Neural crest cell (in vitro differentiated cells): ENCODE results near the gene SCNN1A. TPM values are rescaled to one million over a fixed set of nuclear protein-coding genes. Genes with fewer than 3 reads are reported as not detected.

Experiments
- DNase-seq: peaks from one replicate; pipeline ENCODE4 v3.0.0; 2021; ENCODE audit warnings: low read depth, mixed read lengths, low spot score
- H3K27ac Mint-ChIP-seq: one replicate; pipeline ENCODE4 v1.8.0; 2021; ENCODE audit warnings: mild to moderate bottlenecking, mixed read lengths; ENCODE audit not compliant: unreplicated experiment
- H3K27me3 Mint-ChIP-seq: 2 replicates; pipeline ENCODE4 v1.8.0; 2021; ENCODE audit warnings: low read depth, mild to moderate bottlenecking, mixed read lengths
- H3K36me3 Mint-ChIP-seq: 2 replicates; pipeline ENCODE4 v1.8.0; 2021; ENCODE audit warnings: low read depth, mild to moderate bottlenecking, mixed read lengths
- H3K4me1 Mint-ChIP-seq: 2 replicates; pipeline ENCODE4 v1.8.0; 2021; ENCODE audit warnings: mixed read lengths
- H3K4me3 Mint-ChIP-seq: one replicate; pipeline ENCODE4 v1.8.0; 2021; ENCODE audit warnings: mild to moderate bottlenecking, mixed read lengths
- H3K9me3 Mint-ChIP-seq: 2 replicates; pipeline ENCODE4 v1.8.0; 2021; ENCODE audit warnings: mixed read lengths
- CTCF ChIP-seq: fragments of 200-600 bp; sonication (generic); conservative IDR thresholded peaks from 2 replicates; pipeline ENCODE4 v1.5.0; 2021; ENCODE audit warnings: antibody characterized with exemption, mild to moderate bottlenecking
- total RNA-seq: library from RNA; stranded (reverse); gene quantifications from 2 replicates; pipeline ENCODE4 v1.2.1, GENCODE V29; 2021

SCNN1A gene
- total RNA-seq, 1 donor from 2014 or later = not detected

- H3K4me1 Mint-ChIP-seq = peaks cover 29% of the 10 kb centered on the region
Observed at GRCh38 chr12:6328045-6328779, 47.2 kb downstream of the SCNN1A start.

GRCh38 chr12:6327229-6328041, 47.9 kb downstream of the SCNN1A start:
- Mint-ChIP-seq H3K27ac (no peak overlapping the region), H3K36me3 (peaks cover 5% of the 10 kb centered on the region), H3K27me3 (no peaks in the 10 kb centered on the region), H3K9me3 (no peaks in the 10 kb centered on the region), H3K4me1 (peaks cover 29% of the 10 kb centered on the region), H3K4me3 (no peak overlapping the region)
- DNase-seq = no peak
- no peak for TF ChIP-seq CTCF

More at GRCh38 chr12:6328045-6328779, 47.2 kb downstream of the SCNN1A start:
- peaks cover 5% of the 10 kb centered on the region for H3K36me3 Mint-ChIP-seq
- no peaks in the 10 kb centered on the region for H3K27me3 Mint-ChIP-seq
- DNase-seq = no peak
- H3K27ac Mint-ChIP-seq = peak overlapping the region; percentile 57
- no peaks in the 10 kb centered on the region for H3K9me3 Mint-ChIP-seq
- H3K4me3 Mint-ChIP-seq = no peak overlapping the region
- no peak for TF ChIP-seq CTCF

GRCh38 chr12:6326316-6327228, 48.8 kb downstream of the SCNN1A start:
- peak; percentile 66 for TF ChIP-seq CTCF
- H3K27me3 Mint-ChIP-seq = no peaks in the 10 kb centered on the region
- no peak overlapping the region for H3K27ac Mint-ChIP-seq
- H3K4me3 Mint-ChIP-seq = peak overlapping the region; percentile 65
- H3K9me3 Mint-ChIP-seq = no peaks in the 10 kb centered on the region
- peaks cover 32% of the 10 kb centered on the region for H3K4me1 Mint-ChIP-seq
- DNase-seq = no peak
- H3K36me3 Mint-ChIP-seq = peaks cover 5% of the 10 kb centered on the region

GRCh38 chr12:6324936-6325750, 50.2 kb downstream of the SCNN1A start:
- H3K27me3 Mint-ChIP-seq = no peaks in the 10 kb centered on the region

More at GRCh38 chr12:6324936-6325750, 50.2 kb downstream of the SCNN1A start:
- no peak overlapping the region for H3K27ac Mint-ChIP-seq
- H3K4me1 Mint-ChIP-seq = peaks cover 32% of the 10 kb centered on the region
- H3K4me3 Mint-ChIP-seq = peak overlapping the region; percentile 36
- no peaks in the 10 kb centered on the region for H3K9me3 Mint-ChIP-seq
- no peak for TF ChIP-seq CTCF
- no peaks in the 10 kb centered on the region for H3K36me3 Mint-ChIP-seq
- DNase-seq = no peak
